D721Med (cell line): ENCODE measurements around the gene GNAO1.

ENCODE experiments used
- DNase-seq: peaks from one replicate; pipeline ENCODE4 v3.0.0; 2011; ENCODE audit warnings: low spot score; ENCODE audit not compliant: insufficient read length
- FAIRE-seq: peaks from 2 replicates; lab custom pipeline; 2011; peaks lifted over from hg19 to GRCh38; lab: Jason Lieb, UNC
- TF ChIP-seq, protein P1 (sequence below): IDR thresholded peaks from 2 replicates; pipeline ENCODE4 v1.5.1; 2012; ENCODE audit warnings: mild to moderate bottlenecking, control low read depth; ENCODE audit not compliant: insufficient read depth; ENCODE audit errors: missing control alignments

The GNAO1 gene

DNA sequence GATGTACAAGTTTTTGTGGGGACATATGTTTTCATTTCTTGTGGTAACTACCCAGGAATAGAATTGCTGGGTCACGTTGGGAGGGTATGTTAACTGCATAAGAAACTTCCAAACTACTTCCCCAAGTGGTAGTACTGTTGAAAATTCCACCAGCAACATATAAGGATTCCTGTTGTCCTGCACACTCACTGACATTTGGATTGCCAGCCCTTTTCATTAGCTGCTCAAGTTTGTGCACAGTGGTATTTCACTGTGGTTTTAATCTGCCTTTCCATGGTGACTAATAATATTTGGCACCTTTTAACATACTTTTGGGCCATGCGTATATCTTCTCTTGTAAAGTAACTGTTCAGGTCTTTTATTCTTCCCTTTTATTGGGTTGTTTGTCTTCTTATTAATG lies 103.3 kb downstream of the GNAO1 start:
- no peak for FAIRE-seq
- no peak for DNase-seq
- TF ChIP-seq, protein P1, sequence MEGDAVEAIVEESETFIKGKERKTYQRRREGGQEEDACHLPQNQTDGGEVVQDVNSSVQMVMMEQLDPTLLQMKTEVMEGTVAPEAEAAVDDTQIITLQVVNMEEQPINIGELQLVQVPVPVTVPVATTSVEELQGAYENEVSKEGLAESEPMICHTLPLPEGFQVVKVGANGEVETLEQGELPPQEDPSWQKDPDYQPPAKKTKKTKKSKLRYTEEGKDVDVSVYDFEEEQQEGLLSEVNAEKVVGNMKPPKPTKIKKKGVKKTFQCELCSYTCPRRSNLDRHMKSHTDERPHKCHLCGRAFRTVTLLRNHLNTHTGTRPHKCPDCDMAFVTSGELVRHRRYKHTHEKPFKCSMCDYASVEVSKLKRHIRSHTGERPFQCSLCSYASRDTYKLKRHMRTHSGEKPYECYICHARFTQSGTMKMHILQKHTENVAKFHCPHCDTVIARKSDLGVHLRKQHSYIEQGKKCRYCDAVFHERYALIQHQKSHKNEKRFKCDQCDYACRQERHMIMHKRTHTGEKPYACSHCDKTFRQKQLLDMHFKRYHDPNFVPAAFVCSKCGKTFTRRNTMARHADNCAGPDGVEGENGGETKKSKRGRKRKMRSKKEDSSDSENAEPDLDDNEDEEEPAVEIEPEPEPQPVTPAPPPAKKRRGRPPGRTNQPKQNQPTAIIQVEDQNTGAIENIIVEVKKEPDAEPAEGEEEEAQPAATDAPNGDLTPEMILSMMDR: no peak

- DNase-seq: no peak
- TF ChIP-seq, protein P1: no peak
- no peak for FAIRE-seq
Observed at GRCh38 chr16:56295059-56295665, 103.9 kb downstream of the GNAO1 start.

DNA sequence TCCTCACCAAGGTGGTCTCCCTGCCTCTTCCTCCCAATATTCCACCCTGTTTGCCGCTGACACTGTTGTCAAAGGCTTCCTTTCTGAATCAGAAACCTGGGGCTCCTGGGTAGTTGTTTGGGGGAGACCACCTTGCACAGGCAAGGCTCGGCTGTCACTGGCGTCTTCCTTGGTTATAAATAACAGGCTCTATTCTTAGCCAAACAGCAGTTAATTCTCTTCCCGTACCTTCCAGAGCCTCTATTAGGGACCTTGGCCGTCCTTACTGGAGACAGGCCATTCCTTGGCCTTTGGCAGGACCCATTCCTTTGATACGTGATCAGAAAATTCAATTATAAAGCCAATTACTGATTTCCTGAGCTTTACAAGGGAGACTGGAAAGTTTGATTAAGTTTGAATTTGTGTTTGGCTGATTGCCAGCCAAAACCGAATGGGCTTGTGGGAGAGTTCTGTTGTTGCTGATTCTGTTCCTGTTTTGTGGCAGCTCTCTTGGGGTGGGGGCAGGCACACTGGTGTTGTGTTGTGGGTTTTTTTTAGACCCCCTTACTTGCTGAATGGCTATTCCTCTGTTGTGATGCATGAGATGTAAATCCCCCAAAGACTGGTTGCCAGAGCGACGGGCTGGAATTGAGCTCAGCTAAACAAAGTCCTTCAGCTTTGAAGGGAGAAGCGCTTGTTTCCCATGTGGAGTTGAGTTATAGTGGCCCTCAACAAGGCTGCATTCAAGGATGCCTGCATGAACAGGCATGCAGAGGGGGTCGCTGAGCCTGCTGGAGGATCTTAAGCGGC lies 104.6 kb downstream of the GNAO1 start:
- DNase-seq (no peak), FAIRE-seq (no peak)
- TF ChIP-seq, protein P1: no peak

GRCh38 chr16:56297684-56298083 lies 106.4 kb downstream of the GNAO1 start:
- FAIRE-seq (no peak), DNase-seq (no peak)
- TF ChIP-seq, protein P1: no peak

DNA sequence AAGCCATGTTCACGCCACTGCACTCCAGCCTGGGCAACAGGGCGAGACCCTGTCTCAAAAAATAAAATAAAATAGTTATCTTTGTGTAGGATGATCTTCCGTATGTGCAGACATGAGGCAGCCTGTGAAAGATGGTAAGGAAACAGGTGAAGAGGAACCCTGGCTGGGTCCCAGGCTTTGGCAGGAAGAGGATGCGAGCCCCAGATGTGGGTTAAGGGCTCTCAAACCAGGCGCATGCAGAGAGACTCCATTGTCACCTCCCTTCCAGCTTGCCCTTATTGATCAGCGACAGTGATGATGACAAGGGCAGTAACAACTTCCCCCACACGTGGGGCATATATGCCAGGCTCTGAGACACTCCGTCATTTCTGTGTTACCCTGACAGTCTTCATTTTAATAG lies 106.8 kb downstream of the GNAO1 start:
- TF ChIP-seq, protein P1: no peak
- FAIRE-seq: no peak
- DNase-seq: no peak

- TF ChIP-seq, protein P1: no peak
- FAIRE-seq (no peak), DNase-seq (no peak)
Observed at GRCh38 chr16:56298948-56299596, 107.8 kb downstream of the GNAO1 start.
